ENCODE data around the gene CEPT1. TPM values are rescaled to one million over a fixed set of nuclear protein-coding genes. Genes with fewer than 3 reads are reported as not detected.

Gene CEPT1
- total RNA-seq, 1 donor from 2014 or later, result 58.9 TPM

DNA sequence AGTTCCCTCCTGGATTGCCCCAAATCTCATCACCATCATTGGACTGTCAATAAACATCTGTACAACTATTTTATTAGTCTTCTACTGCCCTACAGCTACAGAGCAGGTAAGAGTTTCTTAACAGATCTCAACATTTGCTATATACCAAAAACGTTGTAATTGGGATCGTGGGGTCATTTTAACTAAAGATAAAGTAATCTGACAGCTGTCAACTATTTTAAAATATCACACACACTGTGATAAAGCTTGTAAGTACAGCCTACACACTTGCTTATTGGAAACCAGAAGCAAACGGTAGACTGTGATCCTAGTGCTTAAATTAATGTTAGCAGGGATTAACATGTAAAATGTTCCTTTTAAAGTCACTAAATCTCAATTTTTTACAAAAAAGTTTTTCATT is 7.9 kb downstream of the CEPT1 start:
- no peak overlapping the region for H3K27ac ChIP-seq
- H3K9ac ChIP-seq, result no peak overlapping the region
- no peak overlapping the region for H3K4me3 Mint-ChIP-seq
- H3K27ac Mint-ChIP-seq, result no peak overlapping the region
- no peak overlapping the region for H3K4me2 ChIP-seq
- H3K4me1 ChIP-seq, result no peaks in the 10 kb centered on the region
- peaks cover 5% of the 10 kb centered on the region for H3K36me3 ChIP-seq
- H3K4me1 Mint-ChIP-seq, result no peaks in the 10 kb centered on the region
- DNase-seq (ENCODE audit: low spot score), result no peak
- H4K20me1 ChIP-seq (ENCODE audit: low read depth), result peaks cover 19% of the 10 kb centered on the region
- H3K4me3 ChIP-seq, result no peak overlapping the region
- H3K27me3 ChIP-seq, result no peaks in the 10 kb centered on the region
- H3K79me2 ChIP-seq (ENCODE audit: low read depth), result peaks cover 66% of the 10 kb centered on the region
- H3F3A ChIP-seq (ENCODE audit: low read depth), result no peaks in the 10 kb centered on the region
- TF ChIP-seq EZH2 (IDR thresholded peaks at IDR 0.05) (no peak), EZH2phosphoT487 (IDR thresholded peaks at IDR 0.05) (no peak)
- H3K9me3 ChIP-seq (ENCODE audit: low read depth), result no peaks in the 10 kb centered on the region
- H3K27me3 Mint-ChIP-seq (ENCODE audit: insufficient read depth, low read depth), result no peaks in the 10 kb centered on the region
- H2AFZ ChIP-seq (replicated peaks), result no peak overlapping the region
- H3K36me3 Mint-ChIP-seq, result peaks cover 22% of the 10 kb centered on the region
- no peaks in the 10 kb centered on the region for H3K9me3 Mint-ChIP-seq

DNA sequence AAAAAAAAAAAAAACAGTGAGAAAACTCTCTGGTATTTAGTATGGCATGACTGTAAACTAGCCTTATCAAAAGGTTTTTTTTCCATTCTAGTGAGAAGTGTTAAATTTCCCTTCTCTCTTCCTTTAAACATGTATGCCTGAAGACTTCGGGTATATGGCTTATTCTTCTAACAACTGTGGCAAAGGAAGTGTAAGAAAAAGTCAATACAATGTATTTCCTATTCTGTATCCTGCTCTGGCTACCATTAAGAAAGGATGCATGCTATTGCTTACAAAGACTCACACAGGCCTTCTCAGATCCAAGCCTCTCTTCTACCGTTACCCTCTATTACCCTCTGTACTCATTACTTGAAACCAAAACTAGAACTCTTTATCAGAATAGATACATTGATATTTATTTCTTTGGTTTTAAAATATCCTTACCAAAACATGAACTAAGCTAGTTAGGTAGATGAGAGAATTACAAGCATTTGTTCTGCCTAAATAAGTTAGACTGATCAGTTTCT is 8.4 kb downstream of the CEPT1 start:
- Mint-ChIP-seq H3K36me3 (peaks cover 26% of the 10 kb centered on the region), H3K27me3 (ENCODE audit: insufficient read depth, low read depth) (no peaks in the 10 kb centered on the region), H3K9me3 (no peaks in the 10 kb centered on the region), H3K4me3 (no peak overlapping the region), H3K4me1 (no peaks in the 10 kb centered on the region), H3K27ac (no peak overlapping the region)
- Histone ChIP-seq H3F3A (ENCODE audit: low read depth) (no peaks in the 10 kb centered on the region), H3K4me3 (no peak overlapping the region), H2AFZ (replicated peaks) (no peak overlapping the region), H4K20me1 (ENCODE audit: low read depth) (peaks cover 18% of the 10 kb centered on the region), H3K4me2 (no peak overlapping the region), H3K79me2 (ENCODE audit: low read depth) (peaks cover 66% of the 10 kb centered on the region), H3K27me3 (no peaks in the 10 kb centered on the region), H3K9me3 (ENCODE audit: low read depth) (no peaks in the 10 kb centered on the region), H3K36me3 (peaks cover 5% of the 10 kb centered on the region), H3K9ac (no peak overlapping the region), H3K27ac (no peak overlapping the region), H3K4me1 (no peaks in the 10 kb centered on the region)
- DNase-seq (ENCODE audit: low spot score), result no peak
- TF ChIP-seq, protein P1, sequence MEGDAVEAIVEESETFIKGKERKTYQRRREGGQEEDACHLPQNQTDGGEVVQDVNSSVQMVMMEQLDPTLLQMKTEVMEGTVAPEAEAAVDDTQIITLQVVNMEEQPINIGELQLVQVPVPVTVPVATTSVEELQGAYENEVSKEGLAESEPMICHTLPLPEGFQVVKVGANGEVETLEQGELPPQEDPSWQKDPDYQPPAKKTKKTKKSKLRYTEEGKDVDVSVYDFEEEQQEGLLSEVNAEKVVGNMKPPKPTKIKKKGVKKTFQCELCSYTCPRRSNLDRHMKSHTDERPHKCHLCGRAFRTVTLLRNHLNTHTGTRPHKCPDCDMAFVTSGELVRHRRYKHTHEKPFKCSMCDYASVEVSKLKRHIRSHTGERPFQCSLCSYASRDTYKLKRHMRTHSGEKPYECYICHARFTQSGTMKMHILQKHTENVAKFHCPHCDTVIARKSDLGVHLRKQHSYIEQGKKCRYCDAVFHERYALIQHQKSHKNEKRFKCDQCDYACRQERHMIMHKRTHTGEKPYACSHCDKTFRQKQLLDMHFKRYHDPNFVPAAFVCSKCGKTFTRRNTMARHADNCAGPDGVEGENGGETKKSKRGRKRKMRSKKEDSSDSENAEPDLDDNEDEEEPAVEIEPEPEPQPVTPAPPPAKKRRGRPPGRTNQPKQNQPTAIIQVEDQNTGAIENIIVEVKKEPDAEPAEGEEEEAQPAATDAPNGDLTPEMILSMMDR (IDR thresholded peaks at IDR 0.05), result no peak
- no peak for TF ChIP-seq EZH2 (IDR thresholded peaks at IDR 0.05)

DNA sequence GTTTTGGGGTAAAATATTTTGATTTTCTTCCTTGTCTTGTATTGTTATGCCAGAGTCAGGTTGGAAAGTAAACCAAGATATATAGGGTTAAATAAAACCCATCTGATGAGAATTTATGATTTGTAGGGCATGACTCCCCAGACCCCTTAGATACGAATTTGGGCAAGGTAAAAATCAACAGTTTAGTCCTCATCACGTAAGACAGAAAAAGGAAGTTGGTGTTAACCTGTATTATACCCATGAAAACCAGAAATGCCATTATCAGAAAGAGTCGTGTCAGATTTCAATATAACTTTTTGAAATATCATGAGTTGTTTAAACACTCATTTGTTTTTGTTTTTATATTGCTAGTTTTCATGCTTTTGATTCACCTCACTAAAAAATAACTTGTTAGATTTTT is 11.8 kb downstream of the CEPT1 start:
- TF ChIP-seq EZH2phosphoT487 (IDR thresholded peaks at IDR 0.05) (no peak), EZH2 (IDR thresholded peaks at IDR 0.05) (no peak)
- TF ChIP-seq, protein P1 (IDR thresholded peaks at IDR 0.05), result no peak
- no peak overlapping the region for H2AFZ ChIP-seq (replicated peaks)
- H4K20me1 ChIP-seq (ENCODE audit: low read depth), result peaks cover 3% of the 10 kb centered on the region
- DNase-seq (ENCODE audit: low spot score), result no peak
- no peak overlapping the region for H3K9ac ChIP-seq
- H3K27ac ChIP-seq, result no peak overlapping the region
- Mint-ChIP-seq H3K4me1 (no peaks in the 10 kb centered on the region), H3K36me3 (peaks cover 48% of the 10 kb centered on the region), H3K4me3 (no peak overlapping the region), H3K9me3 (no peaks in the 10 kb centered on the region), H3K27ac (no peak overlapping the region), H3K27me3 (ENCODE audit: insufficient read depth, low read depth) (peaks cover 2% of the 10 kb centered on the region)
- no peak overlapping the region for H3K4me3 ChIP-seq
- no peaks in the 10 kb centered on the region for H3K27me3 ChIP-seq
- H3K36me3 ChIP-seq, result peaks cover 9% of the 10 kb centered on the region
- no peaks in the 10 kb centered on the region for H3F3A ChIP-seq (ENCODE audit: low read depth)
- peaks cover 66% of the 10 kb centered on the region for H3K79me2 ChIP-seq (ENCODE audit: low read depth)
- no peak overlapping the region for H3K4me2 ChIP-seq
- no peaks in the 10 kb centered on the region for H3K4me1 ChIP-seq
- H3K9me3 ChIP-seq (ENCODE audit: low read depth), result no peaks in the 10 kb centered on the region

DNA sequence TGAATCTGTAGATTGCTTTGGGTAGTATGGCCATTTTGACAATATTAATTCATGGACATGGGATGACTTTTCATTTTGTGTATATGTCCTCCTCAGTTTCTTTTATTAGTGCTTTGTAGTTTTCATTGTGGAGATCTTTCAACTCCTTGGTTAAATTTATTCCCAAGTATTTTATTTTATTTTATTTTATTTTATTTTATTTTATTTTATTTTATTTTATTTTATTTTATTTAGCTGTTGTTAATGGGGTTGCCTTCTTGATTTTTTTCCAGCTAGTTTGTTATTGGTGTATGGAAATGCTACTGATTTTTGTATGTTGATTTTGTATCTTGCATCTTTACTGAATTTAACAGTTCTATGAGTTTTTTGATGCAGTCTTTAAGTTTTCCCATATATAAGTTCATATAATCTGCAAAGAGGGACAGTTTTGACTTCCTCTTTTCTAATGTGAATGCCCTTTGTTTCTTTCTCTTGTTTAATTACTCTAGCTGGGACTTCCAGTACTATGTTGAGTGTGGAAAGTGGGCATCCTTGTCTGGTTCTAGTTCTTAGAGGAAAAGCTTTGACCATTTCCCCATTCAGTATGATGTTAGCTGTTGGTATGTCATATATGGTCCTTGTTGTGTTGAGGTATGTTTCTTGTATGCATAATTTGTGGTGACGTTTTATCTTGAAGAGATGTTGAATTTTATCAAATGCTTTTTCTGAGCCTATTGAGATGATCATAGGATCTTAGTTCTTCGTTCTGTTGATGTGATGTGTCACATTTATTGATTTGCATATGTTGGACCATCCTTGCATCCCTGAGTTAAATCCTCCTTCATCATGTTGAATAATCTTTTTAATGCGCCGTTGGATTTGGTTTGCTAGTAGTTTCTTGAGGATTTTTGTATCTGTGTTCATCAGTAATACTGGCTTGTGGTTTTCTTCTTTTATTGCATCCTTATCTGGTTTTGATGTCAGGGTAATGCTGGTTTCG is 14.3 kb downstream of the CEPT1 start:
- Mint-ChIP-seq H3K9me3 (no peaks in the 10 kb centered on the region), H3K4me3 (no peak overlapping the region), H3K36me3 (peaks cover 50% of the 10 kb centered on the region), H3K4me1 (no peaks in the 10 kb centered on the region), H3K27ac (no peak overlapping the region), H3K27me3 (ENCODE audit: insufficient read depth, low read depth) (peaks cover 2% of the 10 kb centered on the region)
- Histone ChIP-seq H3K4me3 (no peak overlapping the region), H3K27me3 (no peaks in the 10 kb centered on the region), H3K4me2 (no peak overlapping the region), H3K4me1 (no peaks in the 10 kb centered on the region), H2AFZ (replicated peaks) (no peak overlapping the region), H3F3A (ENCODE audit: low read depth) (no peaks in the 10 kb centered on the region), H3K9me3 (ENCODE audit: low read depth) (no peaks in the 10 kb centered on the region), H3K79me2 (ENCODE audit: low read depth) (peaks cover 69% of the 10 kb centered on the region), H3K27ac (no peak overlapping the region), H3K36me3 (peaks cover 9% of the 10 kb centered on the region), H4K20me1 (ENCODE audit: low read depth) (no peaks in the 10 kb centered on the region), H3K9ac (no peak overlapping the region)
- TF ChIP-seq EZH2 (IDR thresholded peaks at IDR 0.05) (no peak), EZH2phosphoT487 (IDR thresholded peaks at IDR 0.05) (no peak)
- TF ChIP-seq, protein P1 (IDR thresholded peaks at IDR 0.05), result no peak
- DNase-seq (ENCODE audit: low spot score), result no peak
